Measurements from ENCODE around the gene TNS3. TPM values are rescaled to one million over a fixed set of nuclear protein-coding genes. Genes with fewer than 3 reads are reported as not detected.
"Not testable (repeated sequence)": the region's sequence is repeated elsewhere in the genome, so short reads cannot be mapped to it uniquely, and the experiment has no call there.

TNS3 gene
- total RNA-seq, 1 experiment from 2014 or later, result 147 TPM

DNA sequence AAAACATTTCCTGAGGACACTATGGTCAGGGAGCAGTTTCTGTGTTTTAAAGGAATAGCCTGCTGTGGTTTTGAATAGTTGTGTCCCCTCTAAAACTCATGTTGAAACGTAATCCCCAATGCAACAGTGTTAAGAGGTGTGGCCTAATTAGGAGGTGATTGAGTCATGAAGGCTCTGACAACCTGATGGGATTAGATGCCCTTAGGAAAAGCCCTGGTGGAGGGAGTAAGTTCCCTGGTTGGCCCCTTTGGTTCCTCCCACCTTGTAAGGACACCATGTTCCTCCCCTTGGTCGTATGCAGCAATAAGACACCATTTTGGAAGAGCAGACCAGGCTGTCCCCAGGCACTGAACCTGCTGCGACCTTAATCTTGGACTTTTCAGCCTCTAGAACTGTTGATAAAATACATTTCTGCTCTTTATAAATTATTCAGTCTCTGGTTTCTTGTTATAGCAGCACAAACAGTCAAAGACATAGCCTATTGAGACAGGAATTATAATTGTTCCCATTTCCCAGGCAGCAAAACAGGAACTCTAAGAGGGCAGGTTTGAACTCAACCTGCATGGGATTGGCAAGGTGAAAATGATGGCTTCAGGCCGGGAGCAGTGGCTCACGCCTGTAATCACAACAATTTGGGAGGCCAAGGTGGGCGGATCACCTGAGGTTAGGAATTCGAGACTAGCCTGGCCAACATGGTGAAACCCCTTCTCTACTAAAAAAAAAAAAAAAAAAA lies 20.5 kb upstream of the TNS3 start:
- DNase-seq (ENCODE audit: low spot score), result peak; percentile 66

DNA sequence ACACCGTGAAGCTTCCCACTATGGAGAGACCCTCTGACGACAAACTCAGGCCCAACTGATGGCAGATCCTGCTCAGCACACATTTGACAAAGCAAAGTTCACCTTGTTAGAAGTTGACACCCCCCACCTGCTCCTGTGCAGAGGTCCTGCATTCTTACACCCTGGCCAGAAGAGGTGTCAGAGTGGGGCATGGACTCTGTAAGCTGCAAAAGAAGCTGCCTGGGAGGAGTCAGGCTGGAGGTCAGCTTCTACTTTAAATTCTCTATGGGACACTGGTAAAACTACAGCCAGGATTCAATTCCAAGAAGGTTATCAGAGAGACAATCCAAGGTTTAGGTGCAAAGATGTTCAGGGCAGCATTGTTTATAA lies 20.0 kb upstream of the TNS3 start:
- no peak for DNase-seq (ENCODE audit: low spot score)

DNA sequence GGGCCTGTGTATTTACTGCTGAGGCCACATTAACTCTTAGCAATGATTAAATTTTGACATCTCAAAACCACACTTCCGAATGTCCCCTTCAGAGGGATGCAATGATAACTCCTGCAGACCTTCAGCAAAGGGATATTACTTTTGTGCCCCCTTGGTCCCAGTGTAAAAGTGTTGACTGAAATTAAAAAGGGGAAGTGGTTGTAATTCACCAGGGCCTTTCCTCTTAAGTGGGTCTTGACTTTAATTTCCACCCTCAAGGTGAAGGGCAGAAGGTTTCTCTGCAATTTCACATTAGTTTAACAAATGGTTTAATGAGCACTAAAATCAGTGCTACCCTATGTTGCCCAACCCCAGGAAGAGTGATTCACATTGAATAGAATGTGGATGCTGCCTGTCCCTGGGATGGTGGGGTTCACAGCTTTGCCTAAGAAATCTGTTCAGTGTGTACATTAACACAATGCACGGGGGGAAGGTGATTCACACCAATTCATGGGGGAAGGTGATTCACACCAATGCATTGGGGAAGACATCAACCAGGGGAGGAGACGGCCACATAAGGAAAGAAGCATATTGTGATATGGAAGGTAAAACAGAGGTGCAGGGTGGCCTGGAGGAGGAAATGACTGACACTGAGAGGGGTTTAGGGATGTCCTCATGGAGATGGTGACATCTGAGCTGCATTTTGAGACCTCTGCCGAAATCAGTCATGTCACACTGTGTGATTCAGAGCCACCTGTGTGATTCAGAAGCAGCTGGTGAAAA lies 19.4 kb upstream of the TNS3 start:
- peak; percentile 73 for DNase-seq (ENCODE audit: low spot score)

DNA sequence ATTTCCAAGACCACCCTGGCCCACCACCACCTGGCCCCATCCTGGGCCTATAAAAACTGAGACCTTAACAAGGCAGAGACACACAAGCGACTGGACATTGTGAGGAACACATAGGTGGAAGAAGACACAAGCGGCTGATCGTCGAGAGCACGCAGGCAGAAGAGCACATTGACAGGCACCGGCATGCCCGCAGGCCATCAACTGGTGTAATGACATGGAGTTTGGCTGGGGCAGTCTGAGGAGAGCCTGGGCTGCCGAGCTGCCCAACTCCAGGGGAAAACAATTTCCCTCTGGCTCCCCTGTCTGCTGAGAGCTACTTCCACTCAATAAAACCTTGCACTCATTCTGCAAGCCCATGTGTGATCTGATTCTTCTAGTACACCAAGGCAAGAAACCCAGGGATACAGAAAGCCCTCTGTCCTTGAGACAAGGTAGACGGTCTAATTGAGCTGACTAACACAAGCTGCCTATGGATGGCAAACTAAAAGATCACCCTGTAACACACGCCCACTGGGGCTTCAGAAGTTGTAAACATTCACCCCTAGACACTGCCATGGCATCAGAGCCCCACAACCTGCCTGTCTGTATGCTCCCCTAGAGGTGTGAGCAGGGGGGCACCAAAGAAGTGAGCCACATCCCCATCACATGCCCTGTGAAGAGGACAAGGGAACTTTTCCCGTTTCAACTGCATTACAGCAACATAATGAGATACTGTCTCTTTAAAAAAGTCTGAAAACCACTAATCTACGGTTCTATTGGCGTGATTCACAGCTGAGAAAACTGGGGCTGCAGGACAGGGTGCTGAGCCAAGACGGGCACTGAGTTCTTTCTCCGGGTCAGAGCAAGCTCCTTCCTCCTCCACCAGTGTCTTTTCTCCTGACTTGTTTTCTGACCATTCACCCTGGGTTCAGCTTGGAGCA lies 18.5 kb upstream of the TNS3 start:
- peak; percentile 88 for DNase-seq (ENCODE audit: low spot score)

DNA sequence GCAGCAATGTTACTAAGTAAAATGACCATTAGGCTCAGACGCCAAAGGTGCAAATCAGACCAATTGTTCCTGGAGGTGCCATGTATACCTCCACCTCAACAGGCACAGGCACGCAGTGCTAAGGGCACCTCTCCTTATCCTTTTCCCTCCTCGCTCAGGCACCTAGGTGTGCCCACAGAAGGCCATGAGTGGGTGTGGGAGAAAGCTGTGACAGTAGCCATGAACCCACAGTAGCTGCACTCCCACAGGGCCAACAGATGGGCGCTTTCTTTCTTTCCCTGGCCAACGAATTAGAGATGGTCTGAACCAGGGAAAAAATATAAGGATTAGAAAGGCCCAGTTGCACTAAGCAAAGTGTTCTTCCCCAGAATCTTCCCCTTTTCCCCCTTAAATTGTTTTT lies 15.5 kb upstream of the TNS3 start:
- DNase-seq (ENCODE audit: low spot score), result no peak

DNA sequence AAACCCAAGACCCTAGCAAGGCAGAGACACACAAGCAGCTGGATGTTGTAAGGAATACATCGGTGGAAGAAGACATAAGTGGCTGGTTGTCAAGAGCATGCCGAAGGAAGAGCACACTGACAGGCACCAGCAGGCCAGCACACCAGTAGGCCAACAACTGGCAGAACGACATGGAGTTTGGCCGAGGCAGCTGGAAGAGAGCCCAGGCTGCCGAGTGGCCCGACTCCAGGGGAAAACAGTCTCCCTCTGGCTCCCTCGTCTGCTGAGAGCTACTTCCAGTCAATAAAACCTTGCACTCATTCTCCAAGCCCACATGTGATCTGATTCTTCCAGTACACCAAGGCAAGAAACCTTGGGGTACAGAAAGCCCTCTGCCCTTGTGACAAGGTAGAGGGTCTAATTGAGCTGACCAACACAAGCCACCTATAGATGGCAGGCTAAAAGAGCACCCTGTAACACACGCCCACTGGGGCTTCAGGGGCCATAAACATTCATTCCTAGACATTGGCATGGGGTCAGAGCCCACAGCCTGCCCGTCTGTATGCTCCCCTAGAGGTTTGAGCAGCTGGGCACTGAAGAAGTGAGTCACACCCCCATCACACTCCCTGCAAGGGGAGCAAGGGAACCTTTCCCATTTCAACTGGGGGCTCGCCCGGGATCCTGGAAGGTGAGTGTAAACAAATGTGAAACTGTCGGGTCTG lies 14.7 kb upstream of the TNS3 start:
- no peak for DNase-seq (ENCODE audit: low spot score)

DNA sequence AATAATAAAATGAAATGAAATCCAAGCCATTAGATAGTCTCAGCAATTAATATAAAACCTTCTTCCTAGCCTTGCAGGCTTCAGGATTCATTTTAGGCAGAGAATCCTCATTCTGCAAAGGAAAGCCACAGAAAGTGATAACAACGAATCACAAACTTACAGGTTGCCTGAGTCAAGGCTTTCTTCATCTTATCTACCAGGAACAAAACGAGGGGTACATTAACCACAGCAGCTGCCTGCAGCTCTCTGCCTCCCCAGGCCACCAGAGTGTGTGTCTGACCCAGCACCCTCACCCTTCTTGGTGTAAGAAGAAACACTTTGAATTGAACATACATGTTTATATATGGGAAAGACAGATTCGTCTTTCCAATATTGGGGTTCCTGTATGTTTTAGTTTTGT lies 12.5 kb upstream of the TNS3 start:
- no peak for DNase-seq (ENCODE audit: low spot score)

DNA sequence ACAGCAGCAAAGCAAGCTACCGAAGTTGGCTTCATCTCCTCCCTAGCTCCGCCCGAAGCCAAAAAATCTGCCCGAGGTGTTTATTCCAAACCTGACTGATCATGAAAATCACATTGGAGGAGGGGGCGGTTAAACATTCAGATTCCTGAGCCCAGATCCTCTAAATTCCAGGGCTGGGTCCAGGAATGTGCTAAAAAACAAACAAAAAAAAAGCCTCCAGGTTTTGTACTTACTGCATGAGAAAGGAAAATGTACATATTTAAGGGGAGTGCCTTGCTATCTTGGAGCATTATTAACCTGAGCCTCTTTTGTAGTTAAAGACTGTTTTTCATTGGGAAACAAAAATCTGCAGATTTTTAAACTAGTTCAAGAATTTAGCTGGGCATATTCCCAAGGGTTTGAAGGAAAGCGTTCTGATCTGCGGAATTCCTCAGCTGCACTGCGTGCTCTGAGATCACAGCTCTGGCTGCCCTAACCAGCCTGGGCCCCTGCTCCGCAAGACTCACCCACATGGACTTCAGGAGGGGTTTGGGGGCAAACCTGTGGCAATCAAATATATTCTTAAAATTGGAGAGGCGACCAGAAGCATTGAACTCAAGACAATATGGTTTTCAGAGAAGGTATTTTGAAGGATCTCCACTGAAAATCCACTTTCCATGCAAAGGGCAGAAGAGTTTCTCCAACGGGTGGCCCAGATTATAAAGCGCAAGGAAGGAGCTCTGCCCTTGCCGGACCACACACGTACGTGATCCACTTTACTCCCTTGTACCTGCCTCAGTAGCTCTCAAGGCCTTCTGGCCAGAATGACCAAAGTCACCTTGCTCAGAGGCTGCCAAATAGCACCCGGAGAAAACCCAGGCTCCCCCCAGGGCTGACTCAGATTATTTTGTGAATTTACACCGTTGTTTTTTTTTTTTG lies 10.0 kb upstream of the TNS3 start:
- peak; percentile 63 for DNase-seq (ENCODE audit: low spot score)

DNA sequence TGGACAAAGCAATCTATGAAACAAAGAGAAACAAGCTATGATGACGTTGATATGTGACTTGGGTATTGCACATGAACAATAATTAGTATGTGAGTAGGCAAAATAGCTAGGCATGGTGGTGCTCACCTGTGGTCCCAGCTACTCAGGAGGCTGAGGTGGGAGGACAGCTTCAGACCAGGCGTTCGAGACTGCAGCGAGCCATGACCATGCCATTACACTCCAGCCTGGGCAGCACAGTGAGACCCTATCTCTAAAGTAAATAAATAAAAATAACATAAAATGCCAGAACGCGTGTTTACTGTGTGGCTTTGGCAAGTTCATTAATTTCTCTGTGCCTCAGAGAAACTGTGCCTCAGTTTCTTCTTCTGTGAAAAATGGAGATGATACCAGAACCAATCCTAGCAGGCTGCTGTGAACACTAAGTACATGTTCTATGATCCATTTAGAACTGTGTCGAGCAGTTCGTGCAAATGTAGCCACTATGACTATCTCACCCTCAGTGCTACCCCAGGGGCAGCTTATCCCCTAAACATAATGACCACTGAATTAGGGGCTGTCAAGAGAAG lies 9.3 kb upstream of the TNS3 start:
- no peak for DNase-seq (ENCODE audit: low spot score)

DNA sequence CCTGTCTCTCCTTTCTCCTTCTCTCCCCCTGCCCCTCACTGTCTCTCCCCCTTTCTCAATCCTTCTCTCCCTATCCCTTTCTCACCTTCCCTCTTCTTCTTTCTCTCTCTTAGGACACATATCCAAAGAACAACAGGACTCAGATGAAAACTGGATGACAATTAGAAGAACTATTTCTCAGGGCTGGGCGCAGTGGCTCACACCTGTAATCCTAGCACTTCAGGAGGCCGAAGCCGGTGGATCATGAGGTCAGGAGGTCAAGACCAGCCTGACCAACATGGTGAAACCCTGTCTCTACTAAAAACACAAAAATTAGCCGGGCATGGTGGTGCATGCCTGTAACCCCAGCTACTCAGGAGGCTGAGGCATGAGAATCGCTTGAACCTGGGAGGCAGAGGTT lies 8.3 kb upstream of the TNS3 start:
- DNase-seq (ENCODE audit: low spot score), result not testable (repeated sequence)

DNA sequence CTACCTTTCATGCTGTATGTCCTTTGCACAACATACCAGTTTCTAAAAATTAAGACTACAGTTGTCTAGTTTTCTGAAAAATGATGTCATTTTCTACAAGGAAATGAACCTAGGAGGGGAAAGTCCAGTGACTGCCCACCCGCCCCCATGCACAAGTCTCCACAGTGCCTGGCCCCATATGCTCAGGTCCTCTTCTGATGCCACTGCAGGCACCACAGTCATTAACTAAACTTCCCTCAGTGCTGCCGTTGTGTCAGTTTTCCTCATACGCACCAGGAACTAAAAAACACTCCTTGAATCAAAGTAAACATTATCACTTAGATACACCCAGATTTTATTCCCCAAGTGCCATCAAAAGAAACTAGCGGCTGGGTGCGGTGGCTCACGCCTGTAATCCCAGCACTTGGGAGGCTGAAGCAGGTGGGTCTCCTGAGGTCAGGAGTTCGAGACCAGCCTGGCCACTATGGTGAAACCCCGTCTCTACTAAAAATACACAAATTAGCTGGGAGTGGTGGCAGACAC lies 6.9 kb upstream of the TNS3 start:
- DNase-seq (ENCODE audit: low spot score), result no peak

DNA sequence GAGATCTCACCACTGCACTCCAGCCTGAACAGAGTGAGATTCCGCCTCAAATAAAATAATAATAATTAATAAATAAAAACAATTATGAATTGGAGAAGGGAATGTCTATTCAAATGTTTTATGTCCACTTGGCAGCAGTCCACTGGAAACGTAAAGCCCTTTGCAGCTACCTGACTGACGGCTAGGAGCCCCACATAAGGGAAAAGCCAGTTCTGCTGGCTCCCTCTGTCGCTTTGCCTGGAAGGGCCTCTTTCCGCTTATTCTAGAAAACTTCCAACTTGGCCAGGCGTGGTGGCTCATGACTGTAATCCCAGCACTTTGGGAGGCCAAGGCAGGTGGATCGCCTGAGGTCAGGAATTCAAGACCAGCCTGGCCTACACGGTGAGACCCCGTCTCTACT lies 6.1 kb upstream of the TNS3 start:
- no peak for DNase-seq (ENCODE audit: low spot score)

DNA sequence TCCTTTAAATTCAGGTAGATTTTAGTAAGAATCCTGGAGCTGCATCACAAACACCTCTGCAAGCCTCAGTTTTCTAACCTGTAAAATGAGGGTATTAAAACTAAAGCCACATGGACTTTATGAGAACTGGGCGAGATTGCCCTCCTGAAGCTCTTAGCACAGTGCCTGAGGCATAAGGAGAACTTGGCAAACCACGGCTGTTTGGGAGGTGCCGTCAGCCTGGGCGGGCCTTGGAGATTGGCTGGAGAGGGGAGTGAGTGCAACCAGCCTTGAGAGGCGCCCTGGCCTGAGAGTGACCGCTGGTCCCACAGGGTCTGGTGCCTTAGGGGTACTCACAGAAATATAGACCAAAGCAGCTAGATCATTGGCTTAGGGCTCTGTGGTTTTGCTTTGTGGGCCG lies 5.4 kb upstream of the TNS3 start:
- DNase-seq (ENCODE audit: low spot score), result no peak

DNA sequence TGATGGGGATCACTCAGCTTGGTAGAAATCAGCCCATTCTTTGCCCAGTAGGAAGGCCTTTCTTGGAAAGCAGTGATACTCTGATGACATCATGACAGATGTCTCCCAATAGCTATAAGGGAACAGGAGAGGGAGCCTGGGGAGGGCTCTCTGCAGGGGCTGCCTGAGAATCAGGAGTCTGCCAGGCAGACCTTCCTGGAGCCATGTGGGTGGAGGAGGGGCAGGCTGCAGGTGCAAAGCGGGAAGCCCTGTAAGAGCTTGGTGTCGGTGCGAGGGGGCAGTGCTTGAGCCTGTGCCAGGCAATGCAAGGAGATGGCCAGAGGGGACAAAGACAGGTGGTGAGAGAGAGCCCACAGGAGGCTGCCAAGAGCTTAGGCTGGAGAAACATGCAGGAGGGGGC lies 5.0 kb upstream of the TNS3 start:
- DNase-seq (ENCODE audit: low spot score), result no peak

DNA sequence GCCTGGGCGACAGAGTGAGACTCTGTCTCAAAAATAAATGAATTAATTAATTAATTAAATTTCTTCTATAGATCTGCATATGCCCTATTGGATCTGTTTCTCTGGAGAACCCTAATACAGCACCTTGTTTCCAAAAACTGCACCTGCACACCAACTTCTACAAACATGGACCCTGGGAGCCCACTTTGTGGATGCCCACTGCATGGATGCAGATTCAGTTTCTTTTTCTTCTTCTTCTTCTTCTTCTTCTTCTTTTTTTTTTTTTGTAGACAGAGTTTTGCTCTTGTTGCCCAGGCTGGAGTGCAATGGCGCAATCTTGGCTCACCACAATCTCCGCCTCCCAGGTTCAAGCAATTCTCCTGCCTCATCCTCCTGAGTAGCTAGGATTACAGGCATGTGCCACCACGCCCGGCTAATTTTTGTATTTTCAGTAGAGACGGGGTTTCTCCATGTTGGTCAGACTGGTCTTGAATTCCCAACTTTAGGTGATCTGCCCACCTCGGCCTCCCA lies 4.3 kb upstream of the TNS3 start:
- DNase-seq (ENCODE audit: low spot score), result not testable (repeated sequence)

DNA sequence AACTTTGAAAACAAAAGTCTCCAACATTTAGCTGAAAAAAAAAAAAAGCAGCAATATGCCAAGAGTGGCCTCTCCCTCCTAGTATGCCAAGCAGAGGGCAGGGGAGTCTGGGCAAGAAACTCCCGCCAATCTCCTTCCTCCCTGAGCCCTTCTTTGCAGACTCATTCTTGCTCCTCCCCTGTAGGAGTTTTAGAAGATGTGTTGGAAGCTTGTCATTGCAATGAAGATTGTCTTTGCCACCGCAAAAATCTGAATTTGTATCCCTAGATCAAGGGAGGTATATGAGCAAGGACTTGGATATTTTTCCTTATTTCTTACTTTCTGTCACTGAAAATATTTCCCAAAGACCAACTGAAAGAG lies 2.6 kb upstream of the TNS3 start:
- DNase-seq (ENCODE audit: low spot score), result no peak

DNA sequence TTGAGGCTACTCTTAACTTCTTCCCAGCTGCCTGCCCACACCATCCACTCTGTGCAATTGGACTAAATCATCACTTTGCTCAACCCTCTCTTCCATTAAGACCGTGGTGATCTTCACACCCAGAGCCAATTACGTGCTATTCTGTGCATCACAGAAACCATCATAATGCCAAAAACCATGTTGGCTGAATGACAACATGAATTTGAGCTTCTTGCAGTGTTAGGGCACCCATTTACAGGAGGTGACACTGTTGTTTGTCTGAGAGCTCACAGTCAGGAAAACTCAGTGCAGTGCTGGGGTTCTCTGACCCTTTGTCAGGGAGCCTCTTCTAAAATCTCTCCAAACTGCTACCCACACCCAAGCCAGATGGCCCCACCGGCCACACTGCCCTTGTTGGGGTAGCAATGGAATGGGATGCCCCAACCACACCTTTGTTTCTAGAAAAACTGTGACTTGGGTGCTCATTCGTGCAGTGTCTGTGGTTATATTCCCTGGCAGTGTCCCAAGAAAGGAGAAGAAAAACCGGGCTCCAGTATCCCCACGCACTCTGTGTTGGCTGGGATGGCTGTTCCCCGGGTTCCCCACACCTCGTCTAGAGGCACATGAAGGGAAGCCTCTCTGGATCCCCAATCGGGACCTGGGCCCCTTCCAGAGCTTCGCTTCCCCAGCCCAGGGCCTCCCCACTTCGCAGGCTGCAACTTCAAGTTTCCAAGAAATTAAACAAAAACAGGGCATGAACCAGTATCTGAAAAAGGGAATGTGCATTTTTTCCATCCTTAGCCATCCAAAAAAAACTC lies 2.0 kb upstream of the TNS3 start:
- no peak for DNase-seq (ENCODE audit: low spot score)

DNA sequence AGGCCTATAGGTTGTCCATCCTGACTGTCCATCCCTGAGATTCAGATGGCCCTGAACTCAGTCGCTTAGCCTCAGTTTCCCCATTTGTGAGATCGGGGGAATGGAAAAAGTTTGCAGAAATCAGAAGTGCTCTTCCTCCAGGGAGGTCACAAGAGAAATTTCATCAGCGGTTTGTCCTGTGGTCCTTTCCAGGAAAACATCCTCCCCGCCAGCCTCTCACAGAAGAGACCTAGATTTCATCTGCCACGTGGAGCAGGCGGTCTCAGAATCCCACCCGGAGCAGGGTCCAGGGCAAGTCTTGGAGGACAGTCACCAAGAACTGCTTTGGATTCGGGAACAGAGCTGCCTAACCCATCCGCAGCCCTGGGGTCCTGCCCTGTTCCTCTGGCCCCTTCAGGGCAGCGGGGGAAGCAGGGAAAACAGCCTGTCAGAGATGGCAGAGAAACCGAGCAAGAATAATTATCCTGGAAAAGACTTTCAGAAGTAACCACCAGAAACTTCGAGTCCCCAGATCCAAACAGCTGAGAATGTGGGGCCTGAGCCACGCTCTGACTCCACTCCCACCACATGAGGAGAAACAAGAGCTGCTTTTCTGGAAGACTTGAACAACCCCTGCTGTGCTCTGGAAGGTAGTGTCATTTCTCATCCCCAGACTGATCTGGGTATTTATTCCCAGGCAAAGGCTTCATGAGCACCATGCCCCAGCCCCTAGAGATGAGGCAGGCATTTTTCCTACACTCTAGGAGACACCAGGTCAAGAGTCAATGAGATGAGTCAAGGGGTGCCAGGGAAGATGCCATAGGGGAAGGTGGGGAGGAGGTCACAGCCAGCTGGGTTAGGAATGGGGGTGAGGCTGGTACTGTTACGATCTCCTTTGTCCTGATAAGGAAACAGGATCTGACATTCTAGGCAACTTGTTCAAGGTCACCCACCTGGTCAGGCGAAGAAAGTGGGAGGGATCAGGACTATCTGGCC lies 1.1 kb upstream of the TNS3 start:
- DNase-seq (ENCODE audit: low spot score), result no peak
